Coronary artery (tissue), 2 donors: Measurements from ENCODE around the gene SENP1.

ENCODE experiments used
- DNase-seq: peaks from one replicate; pipeline ENCODE4 v3.0.0-alpha.2; 2017; ENCODE audit warnings: low spot score
- H3K27ac ChIP-seq, 2 donors: fragments of 200-600 bp; sonication (generic); one replicate each; pipeline ENCODE4 v1.5.1; 2016 to 2019
- H3K4me3 ChIP-seq: fragments of 200-600 bp; sonication (generic); 2 replicates; pipeline ENCODE4 v1.5.1; 2016; ENCODE audit warnings: mild to moderate bottlenecking, moderate library complexity
- CTCF ChIP-seq: fragments of 200-600 bp; sonication (generic); IDR thresholded peaks from one replicate; pipeline ENCODE4 v1.5.1; 2019; ENCODE audit warnings: antibody characterized with exemption

Gene SENP1

DNA sequence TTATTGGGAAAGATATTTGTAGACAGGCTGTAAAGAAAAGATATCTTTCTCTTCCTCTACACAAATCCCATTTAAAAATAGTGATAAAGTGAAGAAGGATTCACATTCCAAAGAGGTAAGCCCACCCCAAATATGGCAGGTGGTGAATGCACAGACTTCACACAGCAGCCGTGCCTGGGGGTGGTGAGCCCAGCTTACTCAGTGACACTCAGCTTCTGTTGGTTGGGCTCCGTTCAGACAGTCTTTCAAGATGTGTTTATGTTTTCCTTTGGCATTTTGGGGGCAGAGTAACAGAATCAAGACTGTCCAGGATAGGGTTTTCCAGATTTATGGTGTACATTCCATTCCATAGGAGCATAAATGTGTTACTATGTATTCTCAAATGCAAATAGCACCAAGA is 97.5 kb downstream of the SENP1 start:
- H3K4me3 ChIP-seq: no peak overlapping the region
- no peak overlapping the region for H3K27ac ChIP-seq
- DNase-seq: no peak
- no peak for TF ChIP-seq CTCF

DNA sequence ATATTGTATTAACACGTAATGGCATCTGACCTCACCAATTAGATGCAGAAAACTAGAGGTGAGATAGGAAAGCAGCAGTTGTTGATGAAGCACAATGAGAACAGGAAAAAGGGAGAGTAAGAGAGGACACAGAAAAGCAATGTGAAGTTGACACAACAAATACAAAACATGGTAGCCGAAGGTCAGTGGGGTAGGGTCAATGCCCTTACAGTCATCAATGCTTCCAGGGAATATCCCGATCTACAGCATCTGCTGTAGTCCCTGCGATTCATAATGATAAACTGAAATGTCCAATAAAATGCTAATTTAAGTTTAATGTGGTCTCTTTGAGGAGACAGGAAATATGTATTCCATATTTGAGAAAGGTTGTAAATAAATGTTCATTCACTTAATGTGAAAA is 98.7 kb downstream of the SENP1 start:
- TF ChIP-seq CTCF: no peak
- H3K4me3 ChIP-seq: no peak overlapping the region
- H3K27ac ChIP-seq: no peak overlapping the region
- DNase-seq: no peak

DNA sequence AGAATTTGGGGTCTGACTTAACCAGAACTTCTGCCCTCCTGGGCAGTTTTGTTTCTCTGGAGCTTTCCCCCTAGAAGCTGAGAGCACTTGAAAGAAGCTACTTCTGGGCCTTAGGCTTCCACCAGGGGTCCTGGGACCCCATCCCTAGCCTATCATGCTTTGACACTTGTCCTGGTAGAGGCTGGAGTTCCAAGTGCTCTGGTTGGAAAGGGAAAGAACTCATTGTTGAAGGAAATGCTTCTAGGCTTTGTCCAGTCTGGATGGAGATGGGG is 100.2 kb downstream of the SENP1 start:
- no peak for TF ChIP-seq CTCF
- DNase-seq: no peak
- Histone ChIP-seq H3K4me3 (no peak overlapping the region), H3K27ac (no peak overlapping the region)

- no peak for DNase-seq
- no peak for TF ChIP-seq CTCF
- H3K27ac ChIP-seq: no peak overlapping the region
- H3K4me3 ChIP-seq: peak overlapping the region; percentile 65
Observed at GRCh38 chr12:48005001-48005749, 100.7 kb downstream of the SENP1 start.

DNA sequence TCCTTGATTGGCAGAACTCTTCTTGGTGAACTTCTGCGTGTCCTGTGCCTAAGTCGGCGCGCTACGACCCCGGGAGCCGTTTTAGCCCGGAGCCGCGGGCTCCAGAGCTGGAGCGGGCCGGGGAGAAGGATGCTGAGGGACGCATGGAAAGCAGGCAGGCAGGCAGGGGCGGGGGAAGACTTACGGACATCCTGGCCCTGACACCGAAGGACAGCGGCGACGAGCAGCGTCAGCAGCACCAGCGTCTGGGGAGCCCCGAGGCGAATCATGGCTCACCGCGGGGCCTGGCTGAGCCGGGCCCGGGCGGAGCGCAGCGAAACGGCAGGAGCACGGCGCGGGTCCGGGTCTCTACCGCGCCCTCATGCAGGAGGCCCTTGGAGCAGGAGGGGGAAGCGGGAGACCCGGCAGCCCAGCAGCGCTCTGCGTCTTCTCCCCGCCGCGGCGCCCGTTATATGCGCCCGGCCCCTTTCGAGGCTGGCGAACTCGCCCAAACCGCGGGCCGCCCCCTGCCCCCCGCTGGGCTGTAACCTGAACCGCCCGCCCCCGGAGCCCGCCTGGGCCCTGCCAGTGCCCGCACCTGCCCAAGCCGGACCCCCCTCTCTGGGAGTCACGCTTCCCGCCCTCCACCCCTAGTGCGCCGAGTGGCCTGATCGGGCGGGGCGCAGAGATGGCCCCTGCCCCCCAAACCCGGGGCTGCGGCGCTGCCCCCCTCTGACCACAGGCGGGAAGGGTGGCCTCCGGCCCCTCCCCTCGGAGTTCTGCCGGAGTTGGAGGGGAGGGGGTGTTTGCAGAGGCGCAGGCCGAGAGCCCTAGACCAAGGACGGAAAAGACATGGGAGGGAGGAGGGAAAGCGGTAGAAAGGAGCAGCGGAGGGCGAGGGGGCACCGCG is 101.6 kb downstream of the SENP1 start, which contains the start of gene COL2A1:
Gene COL2A1 (minus strand): TSS at position 424 of the 889 bp plus-strand sequence. CDS start 155 bp downstream, at position 269.
- no peak within 1 kb of the TSS for H3K27ac ChIP-seq

DNA sequence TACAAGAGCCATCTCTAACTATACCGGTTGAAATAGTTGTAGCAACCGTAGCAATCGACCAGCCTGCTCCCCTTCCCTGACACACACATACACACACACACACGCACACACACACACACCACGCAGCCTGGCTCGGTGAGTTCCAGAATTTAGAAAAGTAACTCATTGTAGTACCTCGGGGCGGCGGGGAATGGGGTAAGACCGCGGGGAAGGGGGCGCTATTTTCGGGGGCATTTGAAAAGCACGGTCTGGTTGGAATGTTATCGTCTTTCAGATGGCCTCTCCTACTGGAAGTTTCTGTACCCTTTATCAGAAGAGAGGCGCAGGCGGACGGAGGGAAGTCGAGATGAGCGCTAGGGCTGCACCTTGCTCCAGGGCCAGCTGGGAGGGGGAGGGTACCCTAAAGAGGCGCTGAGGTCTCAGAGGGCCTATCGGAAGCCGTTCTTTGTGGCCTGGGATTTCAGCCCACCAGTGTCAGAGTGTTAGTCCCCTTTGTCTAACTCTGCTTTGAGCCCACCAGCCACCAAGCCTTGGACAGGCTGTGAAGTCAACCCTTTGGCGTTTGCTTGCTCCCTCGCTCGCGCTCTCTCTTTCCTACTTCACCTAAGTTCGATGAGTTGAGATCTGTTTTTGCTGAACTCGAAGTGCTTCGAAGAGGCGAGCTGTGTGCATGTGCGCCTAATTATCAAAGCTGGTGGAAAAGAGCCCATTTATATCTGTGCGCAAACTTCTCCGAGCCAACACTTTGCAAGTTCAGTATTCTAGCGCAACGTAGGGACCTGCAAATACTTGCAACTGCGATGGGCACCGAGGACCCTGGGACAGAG is 102.4 kb downstream of the SENP1 start:
- no peak for DNase-seq

More for the DNA sequence above, 101.6 kb downstream of the SENP1 start, which contains the start of gene COL2A1:
- no peak for TF ChIP-seq CTCF
- peak within 1 kb of the TSS; percentile 65 for H3K4me3 ChIP-seq
- DNase-seq: no peak

More for the DNA sequence above, 102.4 kb downstream of the SENP1 start:
- TF ChIP-seq CTCF: no peak
- Histone ChIP-seq H3K4me3 (peak overlapping the region; percentile 65), H3K27ac (no peak overlapping the region)
